Prostate gland (tissue), 2 donors: ENCODE results near the gene NSMCE1.

Source experiments
- CTCF ChIP-seq, 4 experiments: fragments of 200-600 bp in 2 of 4; fragments of 450-650 bp in 2 of 4; sonication (generic) in 2 of 4; IDR thresholded peaks; 1 replicate in 3 of 4; 2 replicates in 1 of 4; pipeline ENCODE4 v1.5.1; 2016 to 2019; ENCODE audit warnings: antibody characterized with exemption in 4 of 4, mild to moderate bottlenecking in 2 of 4, moderate library complexity in 2 of 4
- POLR2A ChIP-seq: fragments of 450-650 bp; IDR thresholded peaks from one replicate; pipeline ENCODE4 v1.6.1; 2016; ENCODE audit warnings: antibody characterized with exemption, mild to moderate bottlenecking
- POLR2AphosphoS5 ChIP-seq: sonication (generic); formaldehyde crosslinking; IDR thresholded peaks from one replicate; pipeline ENCODE4 v1.6.1; 2017; ENCODE audit warnings: antibody characterized with exemption

- TF ChIP-seq CTCF (IDR thresholded peaks at IDR 0.05) (no peak), POLR2AphosphoS5 (no peak), POLR2A (no peak)
These were observed 44.2 kb upstream of the NSMCE1 start for GRCh38 chr16:27312580-27313421.
